HCT116 (cell line): ENCODE measurements around the gene NFATC1. TPM values are rescaled to one million over a fixed set of nuclear protein-coding genes. Genes with fewer than 3 reads are reported as not detected.

ENCODE experiments used
- ATAC-seq: fragments of 200-7000 bp; cut with Tn5 transposase; 2 replicates; pipeline ENCODE4 v1.9.1; 2020; ENCODE audit warnings: mild to moderate bottlenecking, moderate library complexity
- BruUV-seq: library from RNA; stranded (reverse); fragments of 400-500 nt; replicated peaks from 2 replicates; lab custom pipeline; 2021; lab: Mats Ljungman, UMichigan
- CTCF ChIA-PET: fragments of 300-600 bp; sonication (Branson Sonifier 250); formaldehyde crosslinking; loops from one replicate; lab custom pipeline; 2021; ENCODE audit warnings: antibody characterized with exemption; lab: Charles Lee
- POLR2A ChIA-PET: fragments of 300-600, 350-600 bp; sonication (Branson Sonifier 250); formaldehyde crosslinking; loops from one replicate; lab custom pipeline; 2021; ENCODE audit warnings: antibody characterized with exemption; lab: Charles Lee
- RAD21 ChIA-PET, 2 experiments: fragments of 300-600 bp; sonication (Branson Sonifier 250); formaldehyde crosslinking; loops; one replicate each; lab custom pipeline; 2023; ENCODE audit warnings: low total read pairs in 2 of 2; ENCODE audit not compliant: uncharacterized antibody in 2 of 2, unreplicated experiment in 2 of 2, low non-redundant PET in 1 of 2; lab: Charles Lee
- DNase-seq: peaks from one replicate; pipeline ENCODE4 v3.0.0-alpha.2; 2010; ENCODE audit warnings: low read depth, low spot score
- H2AFZ ChIP-seq: fragments of 200-600 bp; shearing (Covaris generic), sonication (generic); 2 replicates; pipeline ENCODE4 v1.6.1; 2017; ENCODE audit warnings: low read depth, mixed run types, mixed read lengths, antibody characterized with exemption, low read length; ENCODE audit not compliant: poor library complexity, severe bottlenecking
- H3K27ac ChIP-seq: 2 replicates; pipeline ENCODE4 v1.5.1; 2012; ENCODE audit warnings: low read depth, low read length
- H3K27me3 ChIP-seq: fragments of 200-600 bp; sonication (generic); 2 replicates; pipeline ENCODE4 v1.6.1; 2016; ENCODE audit warnings: mixed run types, low read length, mixed read lengths; ENCODE audit not compliant: insufficient read depth
- H3K36me3 ChIP-seq, 2 experiments: fragments of 200-500 bp in 1 of 2; fragments of 200-600 bp in 1 of 2; sonication (Bioruptor generic) in 1 of 2; sonication (generic) in 1 of 2; 2 replicates each; pipeline versions ENCODE4 v1.5.1 to v1.6.1; 2014 to 2016; ENCODE audit warnings: low read length in 2 of 2, inconsistent platforms in 1 of 2, mixed read lengths in 1 of 2, mixed run types in 1 of 2; ENCODE audit not compliant: insufficient read depth in 2 of 2, control insufficient read depth in 1 of 2
- H3K4me1 ChIP-seq, 2 experiments: fragments of 200-600 bp in 1 of 2; sonication (generic) in 1 of 2; 2 replicates each; pipeline versions ENCODE4 v1.5.1 to v1.6.1; 2012 to 2017; ENCODE audit warnings: low read length in 2 of 2, inconsistent platforms in 1 of 2, mild to moderate bottlenecking in 1 of 2, mixed read lengths in 1 of 2, mixed run types in 1 of 2, moderate library complexity in 1 of 2; ENCODE audit not compliant: insufficient read depth in 2 of 2, control insufficient read depth in 1 of 2
- H3K4me2 ChIP-seq: fragments of 200-600 bp; sonication (generic); 2 replicates; pipeline ENCODE4 v1.6.1; 2017; ENCODE audit warnings: mixed run types, low read length, mixed read lengths
- H3K4me3 ChIP-seq, 2 experiments: fragments of 200-600 bp in 1 of 2; sonication (generic) in 1 of 2; replicated peaks in 1 of 2; 2 replicates each; pipeline ENCODE4 v1.5.1; 2011 to 2016; ENCODE audit warnings: low read length in 2 of 2, control low read depth in 1 of 2, low read depth in 1 of 2, mild to moderate bottlenecking in 1 of 2, mixed read lengths in 1 of 2, mixed run types in 1 of 2
- H3K79me2 ChIP-seq: fragments of 200-600 bp; sonication (generic); 2 replicates; pipeline ENCODE4 v1.6.1; 2017; ENCODE audit warnings: mild to moderate bottlenecking, mixed run types, low read length, moderate library complexity, mixed read lengths; ENCODE audit not compliant: insufficient read depth
- H3K9ac ChIP-seq: fragments of 200-600 bp; sonication (generic); 2 replicates; pipeline ENCODE4 v1.6.1; 2016; ENCODE audit warnings: low read length, mixed read lengths
- H3K9me2 ChIP-seq: fragments of 200-600 bp; sonication (generic), shearing (Covaris generic); 2 replicates; pipeline ENCODE4 v1.6.1; 2017; ENCODE audit warnings: mixed run types, mild to moderate bottlenecking, moderate library complexity; ENCODE audit not compliant: insufficient read depth
- H3K9me3 ChIP-seq, 2 experiments: fragments of 200-500 bp in 1 of 2; fragments of 200-600 bp in 1 of 2; sonication (Bioruptor generic) in 1 of 2; sonication (generic) in 1 of 2; 2 replicates each; pipeline ENCODE4 v1.6.1; 2014 to 2017; ENCODE audit warnings: low read length in 2 of 2, mixed read lengths in 2 of 2, inconsistent platforms in 1 of 2, low read depth in 1 of 2, mild to moderate bottlenecking in 1 of 2, mixed run types in 1 of 2, moderate library complexity in 1 of 2; ENCODE audit not compliant: control insufficient read depth in 1 of 2, insufficient read depth in 1 of 2
- H4K20me1 ChIP-seq: fragments of 200-600 bp; sonication (generic), shearing (Covaris generic); 2 replicates; pipeline ENCODE4 v1.6.1; 2017; ENCODE audit warnings: mixed run types, mild to moderate bottlenecking, moderate library complexity; ENCODE audit not compliant: insufficient read depth
- ATF3 ChIP-seq: IDR thresholded peaks from 2 replicates; pipeline ENCODE4 v1.6.1; 2012
- CEBPB ChIP-seq: IDR thresholded peaks from 2 replicates; pipeline ENCODE4 v1.6.1; 2012; ENCODE audit warnings: low read depth
- EGR1 ChIP-seq: IDR thresholded peaks from 2 replicates; pipeline ENCODE4 v1.6.1; 2012; ENCODE audit warnings: low read depth
- ELF1 ChIP-seq: IDR thresholded peaks from 2 replicates; pipeline ENCODE4 v1.6.1; 2012; ENCODE audit warnings: low read depth, borderline replicate concordance
- EZH2phosphoT487 ChIP-seq: fragments of 200-600 bp; IDR thresholded peaks from 2 replicates; pipeline ENCODE4 v1.6.1; 2018; ENCODE audit warnings: antibody characterized with exemption, borderline replicate concordance
- FOSL1 ChIP-seq: IDR thresholded peaks from 2 replicates; pipeline ENCODE4 v1.6.1; 2012; ENCODE audit warnings: low read depth
- JUND ChIP-seq: IDR thresholded peaks from 2 replicates; pipeline ENCODE4 v1.6.1; 2012
- POLR2AphosphoS5 ChIP-seq: IDR thresholded peaks from 2 replicates; pipeline ENCODE4 v1.6.1; 2011; ENCODE audit warnings: mild to moderate bottlenecking, low read depth, low read length, moderate library complexity
- RAD21 ChIP-seq: IDR thresholded peaks from 2 replicates; pipeline ENCODE4 v1.6.1; 2012; ENCODE audit warnings: low read depth, mild to moderate bottlenecking
- SIN3A ChIP-seq: IDR thresholded peaks from 2 replicates; pipeline ENCODE4 v1.6.1; 2012; ENCODE audit warnings: low read depth
- SRF ChIP-seq: IDR thresholded peaks from 2 replicates; pipeline ENCODE4 v1.6.1; 2012; ENCODE audit warnings: low read depth
- YY1 ChIP-seq: IDR thresholded peaks from 2 replicates; pipeline ENCODE4 v1.6.1; 2011; ENCODE audit warnings: low read length, low read depth, moderate library complexity, mild to moderate bottlenecking; ENCODE audit not compliant: insufficient replicate concordance; ENCODE audit errors: extremely low read depth
- ZBTB33 ChIP-seq: IDR thresholded peaks from 2 replicates; pipeline ENCODE4 v1.6.1; 2011; ENCODE audit warnings: mild to moderate bottlenecking, low read length, moderate library complexity; ENCODE audit not compliant: insufficient replicate concordance; ENCODE audit errors: extremely low read depth
- ZFX ChIP-seq: fragments of 450-650 bp; IDR thresholded peaks from 2 replicates; pipeline ENCODE4 v1.6.1; 2017
- ZNF274 ChIP-seq: fragments of 200-500 bp; sonication (Bioruptor generic); IDR thresholded peaks from 2 replicates; pipeline ENCODE4 v1.6.1; 2014; ENCODE audit warnings: mild to moderate bottlenecking, low read depth, low read length, inconsistent platforms
- intact Hi-C: fragments of 100-400 bp; cut with micrococcal nuclease; formaldehyde crosslinking; loops from 2 replicates; pipeline ENCODE4 v1.10.0; 2022
- total RNA-seq: library from RNA; stranded (reverse); gene quantifications from one replicate; pipeline ENCODE4 v1.2.1, GENCODE V29; 2021; ENCODE audit not compliant: unreplicated experiment
- TF ChIP-seq, protein P1 (sequence below): IDR thresholded peaks from 2 replicates; pipeline ENCODE4 v1.6.1; 2012
- TF ChIP-seq, protein P2 (sequence below), 3 experiments: fragments of 200-600 bp in 1 of 3; sonication (generic) in 1 of 3; IDR thresholded peaks in 2 of 3; conservative IDR thresholded peaks in 1 of 3; 2 replicates each; pipeline ENCODE4 v1.5.1; 2012 to 2017; ENCODE audit warnings: low read depth in 2 of 3, low read length in 2 of 3, antibody characterized with exemption in 1 of 3, borderline replicate concordance in 1 of 3, control low read depth in 1 of 3, mild to moderate bottlenecking in 1 of 3, mixed read lengths in 1 of 3, mixed run types in 1 of 3, moderate library complexity in 1 of 3; ENCODE audit not compliant: insufficient read depth in 1 of 3

The NFATC1 gene
- total RNA-seq, 1 experiment from 2014 or later: 20.8 TPM

DNA sequence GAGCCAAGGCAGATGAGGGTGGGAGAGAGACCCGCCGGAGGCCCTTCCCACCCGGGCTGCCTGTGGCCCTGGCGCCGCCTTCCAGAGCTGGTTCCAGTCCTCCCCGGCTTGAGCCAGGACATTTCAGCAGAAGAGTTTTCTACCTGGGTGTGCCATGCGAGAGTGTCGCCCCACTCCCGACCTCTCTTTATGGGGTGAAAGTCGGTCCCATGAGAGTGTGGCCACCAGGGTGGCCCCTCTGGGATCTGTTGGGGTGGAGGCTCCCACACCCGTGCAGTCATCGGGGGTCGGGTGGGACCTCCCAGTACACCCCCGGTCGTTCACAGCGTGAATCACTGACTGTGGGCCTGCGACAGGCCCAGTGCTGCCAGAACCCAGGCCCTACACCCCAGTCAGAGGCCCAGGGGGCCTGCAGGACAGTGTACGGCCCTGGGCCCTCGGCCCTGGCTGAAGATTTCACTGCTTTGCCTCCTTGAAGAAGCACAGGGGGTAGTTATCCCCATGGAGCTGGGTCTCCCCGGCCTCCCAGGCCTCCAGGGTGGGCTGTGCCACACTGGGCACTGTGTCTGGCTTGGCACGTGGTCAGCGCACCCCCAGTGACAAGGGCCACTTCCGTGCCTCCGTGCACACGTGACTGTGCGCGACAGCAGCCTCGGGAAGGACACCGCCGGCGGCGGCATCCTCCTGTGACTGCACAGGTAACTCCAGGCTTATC lies 5.9 kb downstream of the NFATC1 start:
- BruUV-seq: no TSS peak
- no peaks in the 10 kb centered on the region for H4K20me1 ChIP-seq
- 0 out of 2 replicates have a peak overlapping the region, but pooled peaks have one; percentile 25 for H3K4me2 ChIP-seq
- H3K9me3 ChIP-seq: no peaks in the 10 kb centered on the region
- H3K9ac ChIP-seq: no peak overlapping the region
- RAD21 ChIA-PET: no interaction called here
- DNase-seq (no peak), ATAC-seq (no peak)
- H2AFZ ChIP-seq: no peak overlapping the region
- CTCF ChIA-PET: no interaction called here
- TF ChIP-seq, protein P1, sequence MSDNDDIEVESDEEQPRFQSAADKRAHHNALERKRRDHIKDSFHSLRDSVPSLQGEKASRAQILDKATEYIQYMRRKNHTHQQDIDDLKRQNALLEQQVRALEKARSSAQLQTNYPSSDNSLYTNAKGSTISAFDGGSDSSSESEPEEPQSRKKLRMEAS: no peak
- H3K27me3 ChIP-seq: no peaks in the 10 kb centered on the region
- peaks cover 9 to 18% of the 10 kb centered on the region in 2 experiments; a peak in 3 of 4 replicates for H3K4me1 ChIP-seq
- no peak overlapping the region for H3K4me3 ChIP-seq
- H3K79me2 ChIP-seq: peaks cover 43% of the 10 kb centered on the region
- POLR2A ChIA-PET: no interaction called here
- intact Hi-C loops: no loop called here
- no peaks in the 10 kb centered on the region for H3K36me3 ChIP-seq
- no peak overlapping the region; the same call in 1 of the 2 replicates for H3K27ac ChIP-seq
- no peaks in the 10 kb centered on the region for H3K9me2 ChIP-seq

- Histone ChIP-seq H4K20me1 (no peaks in the 10 kb centered on the region), H3K27ac (no peak overlapping the region), H3K9ac (no peak overlapping the region), H2AFZ (no peak overlapping the region), H3K4me3 (no peak overlapping the region), H3K36me3 (no peaks in the 10 kb centered on the region), H3K79me2 (peaks cover 48% of the 10 kb centered on the region), H3K27me3 (no peaks in the 10 kb centered on the region), H3K9me2 (no peaks in the 10 kb centered on the region), H3K4me1 (peaks cover 9 to 12% of the 10 kb centered on the region in 2 experiments; a peak in 3 of 4 replicates), H3K4me2 (no peak overlapping the region), H3K9me3 (no peaks in the 10 kb centered on the region)
- ATAC-seq (no peak), DNase-seq (no peak)
- intact Hi-C loops: no loop called here
- ChIA-PET CTCF (no interaction called here), POLR2A (no interaction called here), RAD21 (no interaction called here)
- BruUV-seq: no TSS peak
- TF ChIP-seq ELF1: no peak
- no peak for TF ChIP-seq ZBTB33
- TF ChIP-seq SIN3A: no peak
- TF ChIP-seq, protein P2, sequence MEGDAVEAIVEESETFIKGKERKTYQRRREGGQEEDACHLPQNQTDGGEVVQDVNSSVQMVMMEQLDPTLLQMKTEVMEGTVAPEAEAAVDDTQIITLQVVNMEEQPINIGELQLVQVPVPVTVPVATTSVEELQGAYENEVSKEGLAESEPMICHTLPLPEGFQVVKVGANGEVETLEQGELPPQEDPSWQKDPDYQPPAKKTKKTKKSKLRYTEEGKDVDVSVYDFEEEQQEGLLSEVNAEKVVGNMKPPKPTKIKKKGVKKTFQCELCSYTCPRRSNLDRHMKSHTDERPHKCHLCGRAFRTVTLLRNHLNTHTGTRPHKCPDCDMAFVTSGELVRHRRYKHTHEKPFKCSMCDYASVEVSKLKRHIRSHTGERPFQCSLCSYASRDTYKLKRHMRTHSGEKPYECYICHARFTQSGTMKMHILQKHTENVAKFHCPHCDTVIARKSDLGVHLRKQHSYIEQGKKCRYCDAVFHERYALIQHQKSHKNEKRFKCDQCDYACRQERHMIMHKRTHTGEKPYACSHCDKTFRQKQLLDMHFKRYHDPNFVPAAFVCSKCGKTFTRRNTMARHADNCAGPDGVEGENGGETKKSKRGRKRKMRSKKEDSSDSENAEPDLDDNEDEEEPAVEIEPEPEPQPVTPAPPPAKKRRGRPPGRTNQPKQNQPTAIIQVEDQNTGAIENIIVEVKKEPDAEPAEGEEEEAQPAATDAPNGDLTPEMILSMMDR (IDR thresholded peaks at IDR 0.05 in 2 of 3, conservative IDR thresholded peaks at IDR 0.05 in 1 of 3; ENCODE audit: borderline replicate concordance in 1 of 3, insufficient read depth in 1 of 3, low read depth in 2 of 3, low read length in 2 of 3): no peak
- TF ChIP-seq ZNF274: no peak
- TF ChIP-seq EGR1: no peak
- no peak for TF ChIP-seq JUND
- TF ChIP-seq FOSL1: no peak
- TF ChIP-seq CEBPB: no peak
- TF ChIP-seq YY1: no peak
- TF ChIP-seq ATF3: no peak
- TF ChIP-seq RAD21: no peak
- TF ChIP-seq POLR2AphosphoS5: no peak
- no peak for TF ChIP-seq EZH2phosphoT487
- TF ChIP-seq ZFX: no peak
- no peak for TF ChIP-seq SRF
Measured at GRCh38 chr18:79402209-79402576, 6.5 kb downstream of the NFATC1 start.
